GM23248 (cell line): Measurements from ENCODE around the gene STX8.

Experiments used
- EZH2 ChIP-seq: fragments of 200-600 bp; sonication (generic); IDR thresholded peaks from 2 replicates; pipeline ENCODE4 v1.6.1; 2018; ENCODE audit warnings: antibody characterized with exemption, mild to moderate bottlenecking; ENCODE audit not compliant: insufficient read depth, poor library complexity, severe bottlenecking
- EZH2phosphoT487 ChIP-seq: fragments of 200-600 bp; sonication (generic); IDR thresholded peaks from 2 replicates; pipeline ENCODE4 v1.6.1; 2018; ENCODE audit warnings: antibody characterized with exemption, moderate library complexity, mild to moderate bottlenecking, low read depth; ENCODE audit not compliant: insufficient read depth

DNA sequence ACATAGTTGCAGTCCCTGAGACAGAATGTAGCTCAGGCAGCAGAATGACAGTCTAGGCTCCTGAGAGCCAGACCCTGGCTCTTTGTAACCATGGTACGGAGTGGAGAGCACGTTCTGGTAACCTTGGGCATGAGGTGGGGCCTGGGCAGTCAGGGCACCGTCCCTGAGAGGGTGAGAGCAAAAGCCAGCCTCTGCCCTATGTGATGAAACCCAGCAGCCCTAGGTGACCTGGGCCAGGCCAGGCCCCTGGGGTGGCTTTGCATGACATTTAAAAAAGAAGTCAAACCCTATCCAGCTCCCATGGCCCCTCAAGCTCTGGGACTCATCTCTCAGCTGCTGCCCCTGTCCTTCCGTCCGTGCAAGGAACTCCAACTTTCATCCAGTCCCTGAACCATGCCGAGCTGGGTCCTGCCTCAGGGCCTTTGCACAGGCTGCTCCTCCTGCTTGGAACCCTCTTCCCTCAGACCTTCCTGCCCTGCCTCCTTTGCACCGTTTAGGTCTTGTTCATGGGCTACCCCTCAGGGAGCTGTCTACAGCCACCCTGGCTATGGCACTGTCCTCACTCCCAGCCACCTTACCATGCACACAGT lies 365.7 kb downstream of the STX8 start:
- TF ChIP-seq EZH2phosphoT487 (no peak), EZH2 (no peak)
